Endothelial cell of umbilical vein (primary cell): ENCODE results near the gene CMPK2.

ENCODE experiments used
- GATA2 ChIP-seq: IDR thresholded peaks from 2 replicates; pipeline ENCODE4 v1.7.0; 2011; ENCODE audit warnings: low read depth, mild to moderate bottlenecking, moderate library complexity, mixed read lengths, low read length; ENCODE audit not compliant: insufficient read length, insufficient read depth
- POLR2A ChIP-seq: IDR thresholded peaks from 2 replicates; pipeline ENCODE4 v1.6.1; 2012; ENCODE audit warnings: low read depth, mild to moderate bottlenecking, control low read depth, low read length
- TF ChIP-seq, protein P1 (sequence below): IDR thresholded peaks from 2 replicates; pipeline ENCODE4 v1.6.1; 2011; ENCODE audit not compliant: insufficient read depth, insufficient read length
- TF ChIP-seq, protein P2 (sequence below), 2 donors: IDR thresholded peaks; 1 replicate in 1 of 2; 2 replicates in 1 of 2; pipeline ENCODE4 v1.5.1; 2011; ENCODE audit warnings: low read length in 2 of 2, mild to moderate bottlenecking in 2 of 2, moderate library complexity in 2 of 2, control low read depth in 1 of 2, inconsistent platforms in 1 of 2, low read depth in 1 of 2; ENCODE audit not compliant: insufficient read depth in 1 of 2; ENCODE audit errors: extremely low read depth in 1 of 2

DNA sequence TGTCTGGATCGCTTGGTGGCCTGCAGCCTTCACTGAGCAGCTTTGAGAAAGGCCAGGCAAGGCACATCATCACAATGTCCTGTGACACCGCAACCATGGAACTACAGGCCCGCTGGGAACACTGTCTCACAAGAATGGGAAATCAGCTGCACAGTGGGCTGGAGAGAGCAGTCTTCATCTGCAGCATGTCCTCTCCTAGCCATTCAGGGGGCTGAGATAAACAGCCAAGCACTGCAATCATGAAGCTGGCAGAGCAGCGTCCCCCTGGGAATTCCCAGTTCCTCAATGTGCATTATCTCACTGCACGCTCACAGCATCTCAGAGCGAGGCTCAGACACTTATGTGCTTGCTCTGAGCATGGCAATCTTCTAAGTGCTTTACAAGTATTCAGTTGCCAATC, 1.9 kb downstream of the CMPK2 start:
- TF ChIP-seq, protein P1, sequence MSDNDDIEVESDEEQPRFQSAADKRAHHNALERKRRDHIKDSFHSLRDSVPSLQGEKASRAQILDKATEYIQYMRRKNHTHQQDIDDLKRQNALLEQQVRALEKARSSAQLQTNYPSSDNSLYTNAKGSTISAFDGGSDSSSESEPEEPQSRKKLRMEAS, result no peak
- TF ChIP-seq, protein P2, sequence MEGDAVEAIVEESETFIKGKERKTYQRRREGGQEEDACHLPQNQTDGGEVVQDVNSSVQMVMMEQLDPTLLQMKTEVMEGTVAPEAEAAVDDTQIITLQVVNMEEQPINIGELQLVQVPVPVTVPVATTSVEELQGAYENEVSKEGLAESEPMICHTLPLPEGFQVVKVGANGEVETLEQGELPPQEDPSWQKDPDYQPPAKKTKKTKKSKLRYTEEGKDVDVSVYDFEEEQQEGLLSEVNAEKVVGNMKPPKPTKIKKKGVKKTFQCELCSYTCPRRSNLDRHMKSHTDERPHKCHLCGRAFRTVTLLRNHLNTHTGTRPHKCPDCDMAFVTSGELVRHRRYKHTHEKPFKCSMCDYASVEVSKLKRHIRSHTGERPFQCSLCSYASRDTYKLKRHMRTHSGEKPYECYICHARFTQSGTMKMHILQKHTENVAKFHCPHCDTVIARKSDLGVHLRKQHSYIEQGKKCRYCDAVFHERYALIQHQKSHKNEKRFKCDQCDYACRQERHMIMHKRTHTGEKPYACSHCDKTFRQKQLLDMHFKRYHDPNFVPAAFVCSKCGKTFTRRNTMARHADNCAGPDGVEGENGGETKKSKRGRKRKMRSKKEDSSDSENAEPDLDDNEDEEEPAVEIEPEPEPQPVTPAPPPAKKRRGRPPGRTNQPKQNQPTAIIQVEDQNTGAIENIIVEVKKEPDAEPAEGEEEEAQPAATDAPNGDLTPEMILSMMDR (IDR thresholded peaks at IDR 0.05; ENCODE audit: extremely low read depth in 1 of 2, insufficient read depth in 1 of 2, low read depth in 1 of 2, low read length in 2 of 2), result no peak
- no peak for TF ChIP-seq GATA2
- no peak for TF ChIP-seq POLR2A
